SIG-M5 treated with dmso at 0.1 percent for 504 hours (cell line): Measurements from ENCODE around the gene ADCY5.
A peak's percentile ranks its signal among the peaks of the same experiment; 100 is the strongest.

Experiments
- DNase-seq: peaks from one replicate; lab custom pipeline; 2025; ENCODE audit not compliant: unreplicated experiment; lab: John Stamatoyannopoulos, UW

The ADCY5 gene

GRCh38 chr3:123459862-123460261 lies 11.0 kb upstream of the ADCY5 start:
- DNase-seq = peak; percentile 23

- DNase-seq = no peak
Measured at GRCh38 chr3:123458255-123458654, 9.4 kb upstream of the ADCY5 start.

- no peak for DNase-seq
Measured at GRCh38 chr3:123457841-123458240, 9.0 kb upstream of the ADCY5 start.

- DNase-seq = no peak
Measured at GRCh38 chr3:123453675-123454074, 4.8 kb upstream of the ADCY5 start.

- peak; percentile 74 for DNase-seq
Measured at GRCh38 chr3:123451186-123451585, 2.3 kb upstream of the ADCY5 start.

GRCh38 chr3:123449997-123450604 lies 1.2 kb upstream of the ADCY5 start:
- no peak for DNase-seq

- DNase-seq = no peak
Measured at GRCh38 chr3:123449102-123449996, 459 bp upstream of the ADCY5 start.

GRCh38 chr3:123447749-123448517 lies 957 bp downstream of the ADCY5 start:
- DNase-seq = peak; percentile 5

- DNase-seq = no peak
Measured at GRCh38 chr3:123447416-123447748, 1.5 kb downstream of the ADCY5 start.

GRCh38 chr3:123446610-123447109 lies 2.2 kb downstream of the ADCY5 start:
- DNase-seq = no peak

- DNase-seq = no peak
Measured at GRCh38 chr3:123446210-123446609, 2.7 kb downstream of the ADCY5 start.

GRCh38 chr3:123445702-123446101 lies 3.2 kb downstream of the ADCY5 start:
- DNase-seq = no peak

- DNase-seq = peak; percentile 11
Measured at GRCh38 chr3:123444744-123445143, 4.1 kb downstream of the ADCY5 start.

- no peak for DNase-seq
Measured at GRCh38 chr3:123444023-123444422, 4.9 kb downstream of the ADCY5 start.

- no peak for DNase-seq
Measured at GRCh38 chr3:123442908-123443307, 6.0 kb downstream of the ADCY5 start.

- no peak for DNase-seq
Measured at GRCh38 chr3:123442125-123442524, 6.8 kb downstream of the ADCY5 start.

- no peak for DNase-seq
Measured at GRCh38 chr3:123439806-123440580, 8.9 kb downstream of the ADCY5 start.

- no peak for DNase-seq
Measured at GRCh38 chr3:123432832-123433523, 15.9 kb downstream of the ADCY5 start.

- DNase-seq = no peak
Measured at GRCh38 chr3:123431658-123432324, 17.1 kb downstream of the ADCY5 start.
